IMR-90 (cell line): Measurements from ENCODE around the gene ANKRD55. TPM values are rescaled to one million over a fixed set of nuclear protein-coding genes. Genes with fewer than 3 reads are reported as not detected.

ENCODE experiments used
- ATAC-seq: fragments of 200-7000 bp; cut with Tn5 transposase; 2 replicates; pipeline ENCODE4 v1.9.1; 2020; ENCODE audit warnings: low read depth, mild to moderate bottlenecking, moderate library complexity
- BruUV-seq: library from RNA; stranded (reverse); fragments of 400-500 nt; replicated peaks from 2 replicates; lab custom pipeline; 2021; lab: Mats Ljungman, UMichigan
- CTCF ChIA-PET: fragments of 300-600 bp; formaldehyde crosslinking; extraction: SDS; loops from one replicate; lab custom pipeline; 2021; ENCODE audit warnings: antibody characterized with exemption; lab: Yijun Ruan, JAX
- POLR2A ChIA-PET: fragments of 300-600 bp; sonication (Branson Sonifier 250); formaldehyde crosslinking; loops from one replicate; lab custom pipeline; 2022; ENCODE audit warnings: antibody characterized with exemption; ENCODE audit not compliant: unreplicated experiment; lab: Charles Lee
- DNase-seq: peaks from one replicate; pipeline ENCODE4 v3.0.0; 2013
- H2AFZ ChIP-seq: replicated peaks from 2 replicates; pipeline ENCODE3; 2013; ENCODE audit warnings: low read length, mild to moderate bottlenecking; ENCODE audit not compliant: poor library complexity
- H2AK5ac ChIP-seq: 2 replicates; pipeline ENCODE4 v1.6.1; 2013; ENCODE audit warnings: low read depth, low read length, inconsistent platforms
- H2AK9ac ChIP-seq: replicated peaks from 2 replicates; pipeline ENCODE3; 2013; ENCODE audit warnings: mild to moderate bottlenecking, low read depth, low read length, moderate library complexity; ENCODE audit not compliant: poor library complexity
- H2BK120ac ChIP-seq: 2 replicates; pipeline ENCODE4 v1.6.1; 2013; ENCODE audit warnings: low read depth, low read length, inconsistent platforms
- H2BK15ac ChIP-seq: 3 replicates; pipeline ENCODE4 v1.6.1; 2013; ENCODE audit warnings: low read depth, low read length, inconsistent platforms
- H2BK20ac ChIP-seq: 2 replicates; pipeline ENCODE4 v1.6.1; 2013; ENCODE audit warnings: low read depth, mild to moderate bottlenecking, inconsistent platforms, low read length, moderate library complexity
- H2BK5ac ChIP-seq: 2 replicates; pipeline ENCODE4 v1.6.1; 2013; ENCODE audit warnings: mild to moderate bottlenecking, low read depth, low read length, inconsistent platforms; ENCODE audit not compliant: poor library complexity, severe bottlenecking
- H3K14ac ChIP-seq: replicated peaks from 2 replicates; pipeline ENCODE4 v1.6.1; 2013; ENCODE audit warnings: low read depth, low read length, inconsistent platforms
- H3K18ac ChIP-seq: 2 replicates; pipeline ENCODE4 v1.6.1; 2013; ENCODE audit warnings: low read depth, low read length, control low read depth
- H3K23ac ChIP-seq: 2 replicates; pipeline ENCODE4 v1.6.1; 2013; ENCODE audit warnings: low read depth, low read length, inconsistent platforms
- H3K27ac ChIP-seq: 2 replicates; pipeline ENCODE4 v1.5.1; 2013; ENCODE audit warnings: mild to moderate bottlenecking, control low read depth, low read length; ENCODE audit not compliant: insufficient read depth
- H3K27me3 ChIP-seq: 2 replicates; pipeline ENCODE4 v1.6.1; 2013; ENCODE audit warnings: low read length; ENCODE audit not compliant: control insufficient read depth, insufficient read depth
- H3K36me3 ChIP-seq: 2 replicates; pipeline ENCODE4 v1.6.1; 2013; ENCODE audit warnings: low read length, mixed read lengths; ENCODE audit not compliant: control insufficient read depth, insufficient read depth
- H3K4ac ChIP-seq: 2 replicates; pipeline ENCODE4 v1.6.1; 2013; ENCODE audit warnings: low read depth, low read length, inconsistent platforms
- H3K4me1 ChIP-seq: 2 replicates; pipeline ENCODE4 v1.6.1; 2013; ENCODE audit warnings: low read length, mixed read lengths; ENCODE audit not compliant: control insufficient read depth, insufficient read depth
- H3K4me2 ChIP-seq: 2 replicates; pipeline ENCODE4 v1.6.1; 2013; ENCODE audit warnings: low read depth, mild to moderate bottlenecking, control low read depth, low read length, moderate library complexity
- H3K4me3 ChIP-seq: 2 replicates; pipeline ENCODE4 v1.5.1; 2013; ENCODE audit warnings: low read depth, mild to moderate bottlenecking, control low read depth, low read length, moderate library complexity; ENCODE audit not compliant: insufficient read depth
- H3K56ac ChIP-seq: 2 replicates; pipeline ENCODE4 v1.6.1; 2013; ENCODE audit warnings: low read length, inconsistent platforms; ENCODE audit not compliant: insufficient read depth; ENCODE audit errors: extremely low read depth
- H3K79me1 ChIP-seq, 2 experiments: 2 replicates each; pipeline ENCODE4 v1.6.1; 2013; ENCODE audit warnings: low read length in 2 of 2, inconsistent platforms in 1 of 2, low read depth in 1 of 2
- H3K9ac ChIP-seq: 2 replicates; pipeline ENCODE4 v1.6.1; 2013; ENCODE audit warnings: low read depth, low read length, control low read depth
- H3K9me1 ChIP-seq: 2 replicates; pipeline ENCODE4 v1.6.1; 2013; ENCODE audit warnings: low read length, inconsistent platforms; ENCODE audit not compliant: insufficient read depth
- H3K9me3 ChIP-seq: 2 replicates; pipeline ENCODE4 v1.6.1; 2013; ENCODE audit warnings: low read length; ENCODE audit not compliant: control insufficient read depth, insufficient read depth
- H4K20me1 ChIP-seq: 2 replicates; pipeline ENCODE4 v1.6.1; 2013; ENCODE audit warnings: low read length, inconsistent platforms; ENCODE audit not compliant: insufficient read depth
- H4K5ac ChIP-seq: 2 replicates; pipeline ENCODE4 v1.6.1; 2013; ENCODE audit warnings: mild to moderate bottlenecking, low read depth, low read length, control low read depth
- H4K8ac ChIP-seq, 2 experiments: 2 replicates each; pipeline ENCODE4 v1.6.1; 2013; ENCODE audit warnings: low read depth in 2 of 2, low read length in 2 of 2, control low read depth in 1 of 2, inconsistent platforms in 1 of 2
- H4K91ac ChIP-seq: 2 replicates; pipeline ENCODE4 v1.6.1; 2013; ENCODE audit warnings: low read depth, low read length, inconsistent platforms; ENCODE audit not compliant: insufficient read depth
- CHD1 ChIP-seq: IDR thresholded peaks from 2 replicates; pipeline ENCODE4 v1.6.1; 2012; ENCODE audit warnings: low read depth, low read length, improper control_type of control experiment
- FOS ChIP-seq: fragments of 150-350 bp; IDR thresholded peaks from 2 replicates; pipeline ENCODE4 v1.6.1; 2016; ENCODE audit warnings: low read depth, low read length
- RFX5 ChIP-seq: IDR thresholded peaks from 2 replicates; pipeline ENCODE4 v1.8.0; 2012; ENCODE audit warnings: low read depth, mild to moderate bottlenecking, low read length, moderate library complexity
- USF2 ChIP-seq: fragments of 150-350 bp; IDR thresholded peaks from 2 replicates; pipeline ENCODE4 v1.6.1; 2017; ENCODE audit warnings: mild to moderate bottlenecking, antibody characterized with exemption, low read length, low read depth
- WGBS, 2 experiments: methylation state at CpG; one replicate each; pipeline versions ENCODE4 v1.1.5 to v1.1.7; 2013; ENCODE audit warnings: missing lambda C conversion rate in 2 of 2; ENCODE audit not compliant: insufficient read length in 1 of 2; ENCODE audit errors: extremely low coverage in 2 of 2; 5-methylcytosine and 5-hydroxymethylcytosine counted together
- dilution Hi-C: fragments of 300-500 bp; cut with HindIII; formaldehyde crosslinking; loops from one replicate; pipeline ENCODE4 v1.14.3; 2018; ENCODE audit warnings: low sequenced_read_pairs; ENCODE audit not compliant: unreplicated experiment
- in situ Hi-C: fragments of 300-500 bp; cut with MboI; formaldehyde crosslinking; loops from 3 replicates; pipeline ENCODE4 v1.14.3; 2019; ENCODE audit warnings: low sequenced_read_pairs, inconsistent platforms, mixed read lengths
- intact Hi-C: fragments of 100-400 bp; cut with micrococcal nuclease; formaldehyde crosslinking; loops from 2 replicates; pipeline ENCODE4 v1.10.0; 2022
- polyA plus RNA-seq, 3 experiments: library from polyadenylated mRNA; depleted of rRNA; stranded (reverse); fragments of >200 nt; gene quantifications; 2 replicates each; pipeline ENCODE4 v1.2.3, GENCODE V29; 2012; ENCODE audit warnings: low replicate concordance in 1 of 3
- total RNA-seq: library from RNA; depleted of rRNA; stranded (reverse); fragments of >200 nt; gene quantifications from 2 replicates; pipeline ENCODE4 v1.2.3, GENCODE V29; 2012

ANKRD55 gene
- total and polyA plus RNA-seq, 2 of the 4 experiments (the other 2 are of a cell fraction) = not detected

GRCh38 chr5:56167519-56167918 lies 65.6 kb downstream of the ANKRD55 start:
- H3K4ac ChIP-seq = peak overlapping the region; percentile 69; the same call in 1 of the 2 replicates
- H3K4me3 ChIP-seq = no peak overlapping the region
- ATAC-seq = peak; percentile 38
- peak overlapping the region; percentile 89 for H2BK5ac ChIP-seq
- BruUV-seq = no TSS peak
- no peaks in the 10 kb centered on the region; a peak in 2 of 4 replicates for H3K79me1 ChIP-seq
- H3K18ac ChIP-seq = peak overlapping the region; percentile 76
- CTCF ChIA-PET = no interaction called here
- no CpG with 5 or more reads among the region's 2 CpGs for WGBS, 2 experiments
- H3K27ac ChIP-seq = peak overlapping the region; percentile 39; the same call in 1 of the 2 replicates
- H2AK9ac ChIP-seq = no peak overlapping the region
- H2AK5ac ChIP-seq = no peak overlapping the region
- peak overlapping the region; percentile 85 for H2BK15ac ChIP-seq
- peak; percentile 81 for DNase-seq
- no peak overlapping the region for H3K23ac ChIP-seq
- peak overlapping the region; percentile 5 to 54; a peak in 2 of 4 replicates for H4K8ac ChIP-seq
- peak overlapping the region; percentile 99 for H2BK120ac ChIP-seq
- intact Hi-C loops (no loop called here), in situ Hi-C loops (no loop called here), dilution Hi-C loops (no loop called here)
- peaks cover 26% of the 10 kb centered on the region for H3K4me1 ChIP-seq
- peak overlapping the region; percentile 86; the same call in 1 of the 2 replicates for H4K91ac ChIP-seq
- POLR2A ChIA-PET = no interaction called here
- no peak overlapping the region for H2AFZ ChIP-seq
- no peak overlapping the region for H3K9ac ChIP-seq
- no peak for TF ChIP-seq CHD1
- 0 out of 2 replicates have a peak, but pooled peaks have one; percentile 18 for TF ChIP-seq FOS
- no peak for TF ChIP-seq RFX5
- no peak for TF ChIP-seq USF2
- H3K9me3 ChIP-seq = no peaks in the 10 kb centered on the region
- H3K36me3 ChIP-seq = no peaks in the 10 kb centered on the region
- no peak overlapping the region for H3K14ac ChIP-seq
- peak overlapping the region; percentile 62; the same call in 1 of the 2 replicates for H3K4me2 ChIP-seq
- H4K20me1 ChIP-seq = no peaks in the 10 kb centered on the region
- peak overlapping the region; percentile 69; the same call in 1 of the 2 replicates for H4K5ac ChIP-seq
- H2BK20ac ChIP-seq = peak overlapping the region; percentile 90; the same call in 1 of the 2 replicates
- H3K9me1 ChIP-seq = peaks cover 17% of the 10 kb centered on the region
- no peaks in the 10 kb centered on the region for H3K27me3 ChIP-seq
- peak overlapping the region; percentile 24; the same call in 1 of the 2 replicates for H3K56ac ChIP-seq
